GM19397 (cell line): Measurements from ENCODE around the gene DNAJC18.
"Not testable (repeated sequence)": the region's sequence is repeated elsewhere in the genome, so short reads cannot be mapped to it uniquely, and the experiment has no call there.

Experiments used
- ATAC-seq: cut with Tn5 transposase; IDR thresholded peaks from one replicate; pipeline ENCODE4 v1.9.1; 2021; ENCODE audit warnings: mild to moderate bottlenecking, moderate library complexity; ENCODE audit not compliant: unreplicated experiment

DNAJC18 gene

GRCh38 chr5:139431706-139432105 lies 7.6 kb downstream of the DNAJC18 start:
- ATAC-seq: no peak

- ATAC-seq: no peak
Measured at GRCh38 chr5:139430015-139430414, 9.3 kb downstream of the DNAJC18 start.

- no peak for ATAC-seq
Measured at GRCh38 chr5:139426203-139426885, 13.0 kb downstream of the DNAJC18 start.

- ATAC-seq: no peak
Measured at GRCh38 chr5:139425497-139425896, 13.8 kb downstream of the DNAJC18 start.

GRCh38 chr5:139422307-139422893 lies 16.9 kb downstream of the DNAJC18 start:
- no peak for ATAC-seq

GRCh38 chr5:139419226-139420192 lies 19.8 kb downstream of the DNAJC18 start:
- ATAC-seq: no peak

GRCh38 chr5:139418793-139419192 lies 20.5 kb downstream of the DNAJC18 start:
- no peak for ATAC-seq

- no peak for ATAC-seq
Measured at GRCh38 chr5:139417214-139417613, 22.1 kb downstream of the DNAJC18 start.

- no peak for ATAC-seq
Measured at GRCh38 chr5:139416651-139417050, 22.7 kb downstream of the DNAJC18 start.

- ATAC-seq: no peak
Measured at GRCh38 chr5:139415869-139416268, 23.5 kb downstream of the DNAJC18 start.

GRCh38 chr5:139415221-139415861 lies 24.0 kb downstream of the DNAJC18 start:
- no peak for ATAC-seq

GRCh38 chr5:139414581-139415130 lies 24.7 kb downstream of the DNAJC18 start:
- ATAC-seq: no peak

GRCh38 chr5:139413963-139414362 lies 25.4 kb downstream of the DNAJC18 start:
- ATAC-seq: no peak

- ATAC-seq: no peak
Measured at GRCh38 chr5:139413153-139413552, 26.2 kb downstream of the DNAJC18 start.

GRCh38 chr5:139410993-139411828 lies 28.1 kb downstream of the DNAJC18 start:
- ATAC-seq: no peak

GRCh38 chr5:139410121-139410992 lies 29.0 kb downstream of the DNAJC18 start:
- no peak for ATAC-seq

- not testable (repeated sequence) for ATAC-seq
Measured at GRCh38 chr5:139409116-139409515, 30.2 kb downstream of the DNAJC18 start.

- no peak for ATAC-seq
Measured at GRCh38 chr5:139408191-139408590, 31.1 kb downstream of the DNAJC18 start.

GRCh38 chr5:139407517-139407916 lies 31.8 kb downstream of the DNAJC18 start:
- ATAC-seq: no peak
